NCI-H2227 (cell line): ENCODE measurements around the gene RELA.
"Not testable (repeated sequence)": the region's sequence is repeated elsewhere in the genome, so short reads cannot be mapped to it uniquely, and the experiment has no call there.

Source experiments
- DNase-seq: peaks from one replicate; lab custom pipeline; 2025; ENCODE audit not compliant: unreplicated experiment; lab: John Stamatoyannopoulos, UW

Gene RELA

DNA sequence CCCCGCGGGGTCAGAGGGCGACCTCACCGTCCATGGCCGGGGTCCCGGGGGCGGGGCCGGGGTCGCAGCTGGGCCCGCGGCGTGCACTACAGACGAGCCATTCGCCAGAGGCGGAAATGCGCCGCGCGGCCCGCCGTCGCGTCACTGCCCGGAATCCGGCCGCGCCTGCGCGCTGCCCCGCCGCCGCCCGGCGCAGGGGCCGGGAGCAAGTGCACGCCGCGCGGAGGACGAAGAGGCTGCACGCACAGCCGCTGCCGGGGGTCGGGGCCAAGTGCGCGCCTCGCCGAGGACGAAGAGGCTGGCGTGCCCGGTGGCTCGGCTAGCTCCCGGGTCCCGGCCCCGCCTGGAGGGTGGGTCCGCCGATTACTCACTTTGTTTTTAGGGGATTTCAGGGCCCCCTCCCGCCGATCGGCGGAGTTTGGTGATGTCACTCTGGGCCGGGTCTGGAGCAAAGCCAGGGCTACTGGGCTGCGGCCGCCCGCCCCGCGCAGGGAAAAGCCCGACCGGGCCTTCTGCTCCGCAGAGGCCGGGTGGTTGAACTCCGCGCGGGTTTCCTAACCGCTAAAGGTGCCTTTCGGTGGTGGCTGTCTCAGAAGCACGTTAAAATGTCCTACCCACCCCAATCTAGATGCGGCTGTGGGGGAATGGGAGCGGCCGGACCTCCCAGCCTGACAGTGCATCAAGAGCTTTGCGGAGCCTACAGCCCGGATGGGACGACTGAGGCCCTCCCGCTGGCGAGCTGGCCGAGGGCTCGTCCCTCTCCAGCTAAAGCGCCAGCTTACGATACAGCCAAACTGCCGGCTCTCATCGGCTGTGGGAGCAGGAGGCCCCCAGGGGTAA is at the start of gene RELA:
TSS of gene RELA (minus strand) at position 118 of the 840 bp plus-strand sequence. CDS start at position 34, 84 bp downstream.
- peak; percentile 94 for DNase-seq

DNA sequence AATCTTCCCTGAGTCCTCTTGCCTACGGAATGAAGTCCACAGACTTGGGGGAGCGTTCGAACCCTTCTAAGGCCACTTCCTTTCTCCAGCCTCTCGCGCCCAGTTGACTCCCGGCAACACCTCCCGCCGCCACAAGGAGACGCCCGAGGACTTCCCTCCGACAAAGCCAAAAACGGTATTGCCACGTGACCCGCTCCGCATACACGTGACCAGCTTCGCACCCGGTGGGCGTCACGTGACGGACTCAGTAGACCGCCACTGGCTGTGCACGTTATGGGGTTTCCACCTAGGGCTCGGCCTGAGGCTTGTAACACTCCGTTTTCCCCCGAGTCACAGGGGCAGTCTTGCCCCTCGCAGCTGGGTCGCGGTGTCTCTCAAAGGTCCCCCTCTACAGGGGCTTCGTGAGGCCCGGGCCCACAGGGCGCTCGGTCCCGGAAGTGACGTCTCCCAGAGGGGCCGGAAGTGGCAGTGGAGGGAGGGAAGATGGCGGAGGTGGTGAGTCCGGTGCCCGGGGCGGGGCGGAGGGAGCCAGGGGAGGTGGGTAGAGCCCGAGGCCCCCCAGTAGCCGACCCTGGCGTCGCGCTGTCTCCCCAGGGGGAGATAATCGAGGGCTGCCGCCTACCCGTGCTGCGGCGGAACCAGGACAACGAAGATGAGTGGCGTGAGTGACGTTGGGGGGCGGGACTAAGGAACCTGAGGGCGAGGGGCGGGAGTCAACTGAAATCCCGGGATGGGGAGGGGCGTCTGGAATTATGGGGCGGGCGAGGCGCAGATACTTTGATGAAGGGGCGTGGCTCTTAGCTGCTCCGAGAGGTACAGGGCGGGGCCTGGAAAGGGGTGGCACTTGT is 49.3 kb upstream of the RELA start, which contains the start of gene KAT5:
TSS of gene KAT5 (plus strand) at position 468 of the 848 bp plus-strand sequence. CDS start at position 484, 16 bp downstream.
- DNase-seq: peak; percentile 99

DNA sequence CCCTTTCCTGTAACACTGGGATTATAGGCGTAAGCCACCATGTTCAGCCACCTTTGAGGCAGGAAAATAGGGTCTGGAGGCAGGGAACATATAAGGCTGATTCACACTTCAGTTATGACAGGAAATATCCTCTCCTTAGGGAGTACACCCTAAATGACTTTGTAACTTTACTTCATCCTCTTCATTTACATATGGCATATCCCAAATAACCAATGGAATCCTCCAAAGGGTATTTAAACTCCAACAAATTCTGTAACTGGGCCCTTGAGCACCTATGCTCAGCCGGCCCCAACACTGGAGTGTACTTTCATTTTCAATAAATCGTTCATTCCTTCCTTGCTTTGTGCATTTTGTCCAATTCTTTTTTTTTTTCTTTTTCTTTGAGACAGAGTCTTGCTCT is 47.7 kb upstream of the RELA start:
- no peak for DNase-seq

DNA sequence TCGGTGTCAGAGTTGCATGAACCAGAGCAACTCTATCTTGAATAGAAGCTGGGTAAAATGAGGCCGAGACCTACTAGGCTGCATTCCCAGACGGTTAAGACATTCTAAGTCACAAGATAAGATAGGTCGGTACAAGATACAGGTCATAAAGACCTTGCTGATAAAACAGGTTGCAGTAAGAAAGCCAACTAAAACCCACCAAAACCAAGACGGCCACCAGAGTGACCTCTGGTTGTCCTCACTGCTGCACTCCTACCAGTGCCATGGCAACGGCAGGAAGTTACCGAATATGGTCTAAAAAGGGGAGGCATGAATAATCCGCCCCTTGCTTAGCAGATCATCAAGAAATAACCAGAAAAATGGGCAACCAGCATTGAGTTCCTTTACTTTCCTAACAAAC is 46.9 kb upstream of the RELA start:
- DNase-seq: no peak

DNA sequence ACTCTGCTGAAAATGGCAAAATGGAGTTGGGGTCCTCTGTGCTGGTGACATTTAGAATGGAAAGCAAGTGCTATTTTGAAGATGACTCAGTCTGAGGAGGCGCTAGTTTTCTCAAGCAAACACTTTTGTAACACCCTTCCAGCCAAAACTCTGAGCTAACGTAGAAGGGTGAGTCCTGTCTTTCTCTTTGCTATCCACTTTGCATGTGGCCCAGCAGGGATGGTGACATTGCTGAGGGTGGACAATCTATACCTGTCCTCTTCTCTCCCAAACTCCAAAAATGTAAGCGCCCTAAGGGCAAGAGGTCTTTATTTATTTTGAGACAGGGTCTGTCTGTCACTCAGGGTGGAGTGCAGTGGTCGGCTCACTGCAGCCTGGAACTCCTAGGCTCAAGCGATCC is 45.7 kb upstream of the RELA start:
- no peak for DNase-seq

DNA sequence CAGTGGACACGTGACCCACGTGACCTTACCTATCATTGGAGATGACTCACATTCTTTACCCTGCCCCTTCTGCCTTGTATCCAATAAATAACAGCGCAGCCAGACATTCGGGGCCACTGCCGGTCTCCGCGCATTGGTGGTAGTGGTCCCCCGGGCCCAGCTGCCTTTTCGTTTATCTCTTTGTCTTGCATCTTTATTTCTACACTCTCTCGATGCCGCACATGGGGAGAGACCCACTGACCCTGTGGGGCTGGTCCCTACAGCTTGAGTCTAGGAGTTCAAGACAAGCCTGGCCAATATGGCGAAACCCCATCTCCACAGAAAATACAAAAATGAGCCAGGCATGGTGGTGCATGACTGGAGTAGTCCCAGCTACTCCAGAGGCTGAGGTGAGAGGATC is 44.3 kb upstream of the RELA start:
- DNase-seq: not testable (repeated sequence)

DNA sequence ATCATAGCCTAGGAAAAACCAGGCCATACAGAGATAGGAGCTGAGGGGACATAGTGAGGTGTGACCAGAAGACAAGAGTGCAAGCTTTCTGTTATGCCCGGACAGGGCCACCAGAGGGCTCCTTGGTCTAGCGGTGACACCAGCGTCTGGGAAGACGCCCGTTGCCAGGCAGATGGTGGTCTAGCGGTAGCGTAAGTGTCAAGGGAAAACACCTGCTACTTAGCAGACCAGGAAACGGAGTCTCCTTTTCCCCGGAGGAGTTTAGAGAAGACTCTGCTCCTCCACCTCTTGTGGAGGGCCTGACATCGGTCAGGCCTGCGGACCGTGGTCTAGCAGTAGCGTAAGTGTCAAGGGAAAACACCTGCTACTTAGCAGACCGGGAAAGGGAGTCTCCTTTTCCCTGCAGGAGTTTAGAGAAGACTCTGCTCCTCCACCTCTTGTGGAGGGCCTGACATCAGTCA is 43.6 kb upstream of the RELA start:
- peak; percentile 77 for DNase-seq

DNA sequence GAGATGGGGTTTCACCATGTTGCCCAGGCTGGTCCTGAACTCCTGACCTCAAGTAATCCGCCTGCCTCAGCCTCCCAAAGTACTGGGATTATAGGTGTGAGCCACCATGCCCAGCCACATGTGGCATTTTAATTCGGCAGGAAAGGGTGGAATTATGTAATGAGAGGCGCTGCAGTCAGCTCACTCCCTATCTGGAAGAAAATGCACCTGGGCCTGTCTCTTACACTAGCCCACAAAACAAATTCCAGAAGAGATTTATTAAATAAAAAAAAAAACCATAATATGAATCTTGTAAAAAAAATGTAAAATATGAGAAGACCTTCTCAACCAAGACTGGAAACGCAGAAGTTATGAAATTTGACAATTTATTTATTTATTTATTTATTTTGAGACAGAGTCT is 41.1 kb upstream of the RELA start:
- DNase-seq: no peak

DNA sequence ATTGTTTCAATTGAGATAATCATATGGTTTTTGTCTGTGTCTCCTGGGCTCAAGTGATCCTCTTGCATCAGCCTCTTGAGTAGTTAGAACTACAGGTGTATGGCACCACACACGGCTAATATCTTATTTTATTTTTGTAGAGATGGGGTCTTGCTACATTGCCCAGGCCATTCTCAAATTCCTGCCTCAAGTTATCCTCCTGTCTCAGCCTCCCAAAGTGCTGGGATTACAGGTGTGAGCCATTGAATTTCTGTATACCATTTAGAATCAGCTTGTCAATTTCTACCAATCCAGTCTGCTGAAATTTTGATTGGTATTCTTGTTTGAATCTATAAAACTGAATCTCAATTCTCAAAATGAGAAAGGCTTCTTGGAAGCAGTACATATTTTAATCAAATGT is 39.0 kb upstream of the RELA start:
- no peak for DNase-seq

DNA sequence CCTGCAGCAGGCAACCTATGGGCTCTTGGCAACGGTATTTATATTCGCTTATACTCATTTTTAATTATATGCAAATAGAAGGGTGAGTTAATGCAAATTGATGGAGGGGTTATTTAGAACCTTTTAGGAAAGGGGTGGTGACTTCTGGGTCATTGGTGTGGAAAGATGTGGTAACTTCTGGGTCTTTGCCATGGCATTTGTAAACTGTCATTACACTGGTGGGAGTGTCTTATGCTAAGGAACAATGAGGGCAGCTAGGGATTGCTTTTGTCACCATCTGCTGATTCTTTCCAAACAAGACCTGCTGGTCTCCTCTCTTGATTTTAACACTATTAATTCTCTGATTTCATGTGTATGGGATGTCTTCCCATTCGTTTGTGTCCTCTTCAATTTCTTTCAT is 37.7 kb upstream of the RELA start:
- DNase-seq: no peak

DNA sequence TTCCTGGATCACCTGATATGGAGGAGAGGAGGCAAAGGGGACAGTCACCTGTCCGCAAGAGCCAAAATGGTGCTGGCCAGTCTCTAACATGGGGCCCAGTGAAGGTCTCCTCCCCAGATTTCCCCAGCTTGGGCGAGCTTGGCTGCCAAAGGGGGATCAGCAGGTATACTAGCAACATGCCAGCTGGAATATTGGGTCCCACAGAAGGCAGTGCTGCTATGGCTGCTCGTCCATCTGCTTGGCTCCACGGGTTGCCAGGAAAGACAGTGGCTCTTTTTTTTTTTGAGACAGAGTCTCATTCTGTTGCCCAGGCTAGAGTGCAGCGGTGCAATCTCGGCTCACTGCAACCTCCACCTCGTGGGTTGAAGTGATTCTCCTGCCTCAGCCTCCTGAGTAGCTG is 36.6 kb upstream of the RELA start:
- no peak for DNase-seq

DNA sequence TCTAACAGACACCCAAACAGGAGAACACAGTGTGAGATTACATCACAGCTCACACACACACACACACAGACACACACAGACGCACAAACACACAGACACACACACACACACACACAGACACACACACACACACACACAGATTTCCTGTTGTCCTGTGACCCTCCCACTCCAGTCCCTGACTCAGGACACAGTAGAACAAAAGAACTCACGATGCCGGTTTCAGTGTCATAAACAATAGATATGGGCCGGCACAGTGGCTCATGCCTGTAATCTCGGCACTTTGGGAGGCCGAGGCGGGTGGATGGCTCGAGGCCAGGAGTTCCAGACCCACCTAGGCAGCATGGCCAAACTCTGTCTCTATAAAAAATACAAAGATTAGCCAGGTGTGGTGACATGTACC is 35.5 kb upstream of the RELA start:
- no peak for DNase-seq

DNA sequence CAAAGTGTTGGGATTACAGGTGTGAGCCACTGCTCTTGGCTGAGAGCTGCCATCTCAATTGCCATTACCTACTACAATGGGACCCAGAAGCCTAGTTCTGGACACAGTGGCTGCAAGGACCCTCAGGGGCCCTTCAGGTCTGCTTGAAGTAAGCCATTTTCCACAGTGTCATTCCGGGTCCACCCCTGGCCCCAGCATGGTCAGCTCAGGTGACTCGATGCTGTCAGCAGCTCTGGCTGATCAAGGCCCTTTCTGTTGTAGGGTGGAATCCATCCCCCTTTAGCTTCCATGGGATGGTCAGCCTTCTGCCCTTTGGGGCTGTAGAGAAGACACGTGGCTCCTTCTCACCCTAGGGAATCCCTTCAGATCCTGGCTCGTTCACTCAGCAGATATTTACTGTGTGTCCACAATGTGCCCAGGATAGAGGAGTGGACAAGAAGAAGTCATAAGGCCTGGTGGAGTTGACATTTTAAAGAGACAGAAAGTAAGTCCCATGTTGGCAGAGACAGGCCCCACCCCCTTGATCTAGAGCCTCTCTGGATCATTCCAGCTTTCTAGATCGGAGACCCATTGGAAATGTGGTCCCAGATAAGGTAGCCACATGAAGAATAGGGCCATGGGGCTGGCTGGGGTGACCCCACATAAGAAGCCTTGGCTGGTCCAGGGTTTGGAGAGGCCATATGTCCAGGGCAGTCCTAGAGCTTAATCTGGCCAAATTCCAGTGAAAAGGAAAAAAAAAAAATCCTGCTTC is 34.3 kb upstream of the RELA start:
- no peak for DNase-seq

DNA sequence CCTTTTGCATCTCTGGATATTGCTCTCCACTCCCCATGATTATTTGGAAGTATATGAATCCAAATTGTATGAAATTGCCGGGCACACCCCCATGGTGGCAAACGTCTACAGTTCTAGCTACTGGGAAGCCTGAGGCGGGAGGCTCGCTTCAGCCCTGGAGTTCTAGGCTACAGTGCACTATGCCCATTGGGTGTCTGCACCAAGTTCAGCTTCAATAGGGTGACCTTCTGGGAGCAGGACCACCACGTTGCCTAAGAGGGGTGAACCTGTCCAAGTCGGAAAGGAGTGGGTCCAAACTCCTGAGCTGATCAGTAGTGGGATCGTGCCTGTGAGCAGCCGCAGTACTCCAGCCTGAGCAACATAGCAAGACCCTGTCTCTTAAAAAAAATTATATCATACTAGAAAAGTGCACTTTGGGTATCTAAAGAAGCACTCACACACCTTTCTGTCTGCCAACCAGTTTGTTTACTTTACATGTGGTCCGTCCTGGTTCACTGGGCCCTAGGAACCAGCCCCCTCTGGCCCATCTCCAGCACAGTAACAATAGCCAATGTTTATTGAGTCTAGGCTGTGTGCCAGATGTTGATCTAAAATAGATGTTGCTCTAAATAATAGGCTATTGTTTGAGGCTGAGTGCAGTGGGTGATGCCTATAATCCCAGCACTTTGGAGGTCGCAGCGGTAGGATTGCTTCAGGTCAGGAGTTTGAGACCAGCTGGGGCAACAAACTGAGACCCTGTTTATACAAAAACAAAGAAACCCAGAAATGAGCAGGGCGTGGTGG is 32.9 kb upstream of the RELA start:
- peak; percentile 79 for DNase-seq

DNA sequence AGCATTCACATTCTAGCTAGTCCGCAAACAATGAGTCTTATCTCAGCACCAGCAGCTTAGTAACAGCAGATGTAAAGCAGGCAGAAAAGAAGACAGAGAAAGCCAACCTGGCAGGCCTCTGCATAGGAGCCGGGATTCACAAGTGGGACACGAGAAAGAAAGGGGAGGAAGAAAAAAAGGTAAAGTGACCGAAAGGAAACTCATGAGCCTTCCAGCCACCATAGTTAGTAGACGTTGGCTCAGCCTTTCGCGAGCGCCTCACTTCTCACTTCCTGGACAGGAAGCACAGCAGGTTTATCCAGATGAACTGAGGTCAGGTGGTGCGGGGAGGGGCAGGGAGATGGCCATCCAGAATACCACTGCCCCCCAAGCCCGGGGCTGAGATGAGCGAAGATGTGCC is 29.7 kb upstream of the RELA start:
- no peak for DNase-seq

DNA sequence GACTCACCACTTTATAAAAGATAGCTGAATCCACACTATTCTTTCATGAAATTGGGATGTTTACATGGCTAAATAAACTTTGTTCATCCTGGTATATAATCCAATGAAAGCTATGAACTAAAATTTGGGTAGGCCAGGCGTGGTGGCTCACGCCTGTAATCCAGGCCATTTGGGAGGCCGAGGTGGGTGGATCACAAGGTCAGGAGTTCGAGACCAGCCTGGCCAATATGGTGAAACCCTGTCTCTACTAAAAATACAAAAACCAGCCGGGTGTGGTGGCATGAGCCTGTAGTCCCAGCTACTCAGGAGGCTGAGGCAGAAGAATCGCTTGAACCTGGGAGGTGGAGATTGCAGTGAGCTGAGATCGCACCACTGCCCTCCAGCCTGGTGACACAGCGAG is 29.1 kb upstream of the RELA start:
- not testable (repeated sequence) for DNase-seq

DNA sequence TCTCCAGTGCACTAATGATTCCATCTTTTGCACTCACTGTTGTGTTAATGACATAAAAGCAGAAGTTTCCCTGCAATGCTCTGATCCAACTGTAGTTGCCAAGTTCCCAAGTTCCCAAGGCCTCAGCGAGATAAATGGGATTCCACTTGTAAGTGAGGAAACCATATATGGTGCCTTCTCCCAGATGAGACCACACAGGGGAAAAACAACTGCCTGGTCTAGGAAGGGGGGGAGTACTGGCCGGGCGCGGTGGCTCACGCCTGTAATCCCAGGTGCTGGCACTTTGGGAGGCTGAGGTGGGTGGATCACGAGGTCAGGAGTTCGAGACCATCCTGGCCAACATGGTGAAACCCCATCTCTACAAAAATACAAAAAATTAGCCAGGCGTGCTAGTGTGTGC is 23.3 kb upstream of the RELA start:
- no peak for DNase-seq

DNA sequence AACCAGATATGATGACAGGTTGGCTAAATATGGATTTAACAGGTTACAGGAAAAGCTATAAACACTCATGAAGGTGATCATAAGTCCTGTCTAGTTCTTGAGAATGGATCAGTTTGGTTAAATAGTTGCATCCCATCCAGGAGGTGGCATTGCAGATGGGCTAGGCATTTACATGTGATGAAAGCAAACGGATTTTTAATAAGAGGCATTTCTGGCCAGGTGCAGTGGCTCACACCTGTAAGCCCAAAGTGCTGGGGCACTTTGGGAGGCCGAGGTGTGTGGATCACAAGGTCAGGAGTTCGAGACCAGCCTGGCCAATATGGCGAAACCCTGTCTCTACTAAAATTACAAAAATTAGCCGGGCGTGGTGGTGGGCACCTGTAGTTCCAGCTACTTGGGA is 20.8 kb upstream of the RELA start:
- DNase-seq: not testable (repeated sequence)

DNA sequence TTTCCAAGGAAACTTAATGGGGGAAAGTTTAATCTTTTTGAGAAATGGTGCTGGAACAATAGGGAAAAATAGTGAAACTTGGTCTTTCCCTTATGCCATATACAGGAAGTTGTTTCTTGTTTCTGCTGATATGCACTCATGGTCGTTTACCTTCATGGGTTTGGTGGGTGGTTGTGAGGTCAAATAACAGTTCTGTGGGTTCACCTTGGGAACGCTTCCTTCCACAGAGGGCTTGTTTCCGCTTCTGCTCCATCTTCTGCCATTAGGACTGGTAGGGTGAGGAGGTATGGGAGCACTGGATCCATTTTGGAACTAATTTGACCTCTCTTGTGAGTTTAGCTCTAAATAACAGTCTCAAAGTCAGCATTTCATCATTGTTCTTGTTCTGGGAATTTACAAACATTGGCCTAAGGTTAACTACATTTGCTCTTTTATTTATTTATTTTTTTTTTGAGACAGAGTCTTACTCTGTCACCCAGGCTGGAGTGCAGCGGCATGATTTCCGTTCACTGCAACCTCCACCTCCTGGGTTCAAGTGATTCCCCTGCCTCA is 17.6 kb upstream of the RELA start:
- DNase-seq: no peak

DNA sequence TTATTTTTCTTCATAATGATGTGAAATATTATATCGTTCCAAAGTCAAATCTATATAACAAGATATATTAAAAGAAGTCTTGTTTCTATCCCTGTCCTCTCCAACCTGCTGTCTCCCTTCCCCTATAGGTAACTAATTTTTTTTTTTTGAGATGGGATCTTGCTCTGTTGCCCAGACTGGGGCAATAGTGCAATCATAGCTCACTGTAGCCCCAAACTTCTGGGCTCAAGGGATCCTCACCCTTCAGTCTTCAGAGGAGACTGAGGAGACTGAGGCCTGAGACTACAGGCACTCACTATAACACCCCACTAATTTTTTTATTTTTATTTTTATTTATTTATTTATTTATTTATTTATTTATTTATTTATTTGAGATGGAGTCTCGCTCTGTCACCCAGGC is 10.3 kb upstream of the RELA start:
- DNase-seq: no peak
